Tongue (tissue), 2 donors: ENCODE results near the gene SLC25A23. TPM values are rescaled to one million over a fixed set of nuclear protein-coding genes. Genes with fewer than 3 reads are reported as not detected.
"Not testable (repeated sequence)": the region's sequence is repeated elsewhere in the genome, so short reads cannot be mapped to it uniquely, and the experiment has no call there.

Experiments used
- DNase-seq: peaks from one replicate; pipeline ENCODE4 v3.0.0-alpha.2; 2015
- total RNA-seq: library from RNA; depleted of rRNA; stranded (reverse); fragments of >200 nt; gene quantifications from one replicate; pipeline ENCODE4 v1.2.3, GENCODE V29; 2014

Gene SLC25A23
- total RNA-seq, 1 donor from 2014 or later: 46.7 TPM

DNA sequence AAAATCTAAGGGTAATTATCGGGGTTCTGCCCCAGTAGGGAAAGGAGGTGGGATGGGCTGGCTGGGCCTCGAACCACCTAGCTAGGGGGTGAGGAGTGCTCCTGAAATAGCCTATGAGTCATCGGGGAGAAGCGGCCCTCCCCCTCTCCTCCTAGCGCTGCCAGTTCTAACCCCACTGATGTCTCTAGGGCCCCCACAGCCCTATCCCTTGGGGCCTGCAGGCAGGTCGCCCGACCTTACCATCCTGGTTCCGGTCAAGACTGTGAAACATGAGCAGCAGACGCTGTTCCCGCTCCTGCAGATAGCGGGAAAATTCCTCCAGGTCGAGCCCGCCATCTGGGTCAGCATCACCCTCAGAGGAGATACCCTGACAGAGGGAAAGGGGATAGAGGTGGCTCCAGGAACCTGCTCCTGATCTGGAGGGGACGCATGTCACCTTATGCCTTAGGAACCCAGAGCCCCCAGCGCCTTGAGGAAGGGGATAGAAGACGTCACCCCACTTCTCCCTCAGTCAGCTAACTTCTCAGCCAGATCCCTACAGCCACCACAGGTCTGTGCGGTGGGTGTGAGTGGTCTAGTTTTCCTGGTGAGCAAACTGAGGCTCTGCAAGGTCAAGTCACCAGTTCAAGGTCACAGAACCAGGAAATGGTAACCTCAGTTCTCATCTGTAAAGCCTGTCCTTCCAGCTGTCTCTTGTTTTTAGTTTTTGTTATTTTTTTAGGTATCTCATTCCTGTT lies 1.5 kb downstream of the SLC25A23 start:
- no peak for DNase-seq

GRCh38 chr19:6455924-6456323 lies 3.7 kb downstream of the SLC25A23 start:
- DNase-seq: no peak

GRCh38 chr19:6453951-6454565 lies 5.5 kb downstream of the SLC25A23 start:
- no peak for DNase-seq

GRCh38 chr19:6452899-6453298 lies 6.7 kb downstream of the SLC25A23 start:
- no peak for DNase-seq

DNA sequence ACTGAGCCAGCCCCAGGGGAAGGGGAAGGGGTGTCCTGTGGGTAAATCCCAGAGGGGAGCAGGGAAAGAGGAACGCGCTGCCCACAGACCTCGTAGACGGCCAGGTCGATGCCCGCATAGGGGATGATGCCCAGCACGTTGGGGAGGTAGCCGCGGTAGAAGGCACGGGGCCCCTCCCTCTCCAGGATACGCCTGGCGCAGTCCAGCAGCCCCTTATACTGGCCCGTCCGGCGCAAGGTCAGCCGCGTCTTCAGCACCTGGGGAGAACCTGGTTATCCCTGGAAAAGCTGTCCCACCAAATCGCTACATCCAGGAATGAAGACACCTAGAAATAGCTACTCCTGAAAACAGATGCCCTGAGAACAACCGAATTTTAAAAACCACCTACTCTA lies 7.4 kb downstream of the SLC25A23 start:
- DNase-seq: no peak

- DNase-seq: no peak
These were observed 7.9 kb downstream of the SLC25A23 start for GRCh38 chr19:6451583-6452222.

- DNase-seq: no peak
These were observed 9.4 kb downstream of the SLC25A23 start for GRCh38 chr19:6450166-6450565.

GRCh38 chr19:6448045-6448444 lies 11.5 kb downstream of the SLC25A23 start:
- DNase-seq: no peak

DNA sequence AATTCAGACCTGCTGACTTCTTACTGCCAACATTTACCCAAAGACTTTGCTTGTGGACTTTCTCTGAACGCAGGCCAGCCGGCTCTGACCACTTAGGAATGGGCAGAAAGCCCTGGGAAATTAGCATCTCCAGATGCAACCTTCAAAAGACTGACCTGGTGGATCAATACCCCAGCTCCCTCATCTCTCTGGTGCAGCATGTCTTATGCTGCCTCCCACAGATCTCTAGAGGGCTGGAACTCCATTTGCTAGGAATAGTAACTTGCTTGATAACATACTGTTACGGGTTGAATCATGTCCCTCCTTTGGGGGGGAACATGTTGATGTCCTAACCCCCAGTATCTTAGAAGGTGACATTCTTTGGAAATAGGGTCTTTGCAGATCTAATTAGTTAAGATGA lies 13.1 kb downstream of the SLC25A23 start:
- DNase-seq: no peak

GRCh38 chr19:6443986-6444385 lies 15.6 kb downstream of the SLC25A23 start:
- no peak for DNase-seq

DNA sequence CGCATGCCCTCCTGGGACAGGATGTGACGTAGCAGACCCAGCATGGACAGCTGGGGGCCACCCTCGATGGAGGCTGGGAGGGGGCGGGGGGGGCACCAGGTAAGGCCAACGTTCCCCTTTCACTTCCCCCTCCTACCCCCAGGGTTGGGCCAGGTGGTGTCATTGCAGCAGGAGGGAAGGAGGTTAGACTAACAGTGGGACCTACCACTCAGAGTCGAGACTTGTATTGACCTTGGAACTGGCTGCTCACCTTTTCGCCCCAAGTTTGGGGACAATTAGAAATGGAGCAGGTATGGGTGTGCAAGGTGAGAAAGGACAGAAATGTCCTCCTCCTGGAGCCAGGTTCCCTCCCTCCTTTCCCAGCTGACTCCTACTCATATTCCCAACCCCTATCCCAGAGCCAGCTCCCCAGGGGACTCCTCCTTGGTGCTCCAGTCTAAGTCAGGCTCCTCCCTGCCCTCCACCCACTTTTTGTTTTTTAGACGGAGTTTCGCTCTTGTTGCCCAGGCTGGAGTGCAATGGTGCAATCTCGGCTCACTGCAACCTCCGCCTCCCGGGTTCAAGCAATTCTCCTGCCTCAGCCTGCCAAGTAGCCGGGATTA lies 17.4 kb downstream of the SLC25A23 start:
- no peak for DNase-seq

- DNase-seq: no peak
These were observed 18.7 kb downstream of the SLC25A23 start for GRCh38 chr19:6440905-6441304.

- DNase-seq: no peak
These were observed 19.8 kb downstream of the SLC25A23 start for GRCh38 chr19:6439743-6440142.

GRCh38 chr19:6433663-6434062 lies 25.9 kb downstream of the SLC25A23 start, which contains the start of gene SLC25A41:
Gene SLC25A41, minus strand, starts transcription at chr19:6433763. Its CDS starts 70 bp downstream, at chr19:6433693.
- DNase-seq: no peak

GRCh38 chr19:6433165-6433564 lies 26.4 kb downstream of the SLC25A23 start:
- DNase-seq: no peak

DNA sequence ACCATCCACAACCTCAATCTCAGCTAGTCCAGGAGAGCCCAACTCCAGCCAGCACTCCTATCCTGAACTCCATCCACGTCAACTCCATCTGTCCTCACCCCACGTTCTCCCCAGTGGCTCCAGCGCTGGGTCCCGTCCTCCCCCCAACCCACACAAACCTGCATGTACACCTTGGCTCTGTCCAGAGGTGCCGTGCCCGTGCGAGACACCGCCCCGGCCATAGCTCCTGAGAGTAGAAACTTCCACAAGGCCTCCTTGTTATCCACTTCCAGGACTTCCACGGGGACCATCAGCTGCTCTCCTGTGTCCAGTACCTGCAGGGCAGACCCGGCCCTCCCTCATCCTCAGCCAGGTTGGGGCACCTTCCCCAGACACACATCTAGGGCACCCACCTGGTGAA lies 27.7 kb downstream of the SLC25A23 start:
- DNase-seq: no peak

DNA sequence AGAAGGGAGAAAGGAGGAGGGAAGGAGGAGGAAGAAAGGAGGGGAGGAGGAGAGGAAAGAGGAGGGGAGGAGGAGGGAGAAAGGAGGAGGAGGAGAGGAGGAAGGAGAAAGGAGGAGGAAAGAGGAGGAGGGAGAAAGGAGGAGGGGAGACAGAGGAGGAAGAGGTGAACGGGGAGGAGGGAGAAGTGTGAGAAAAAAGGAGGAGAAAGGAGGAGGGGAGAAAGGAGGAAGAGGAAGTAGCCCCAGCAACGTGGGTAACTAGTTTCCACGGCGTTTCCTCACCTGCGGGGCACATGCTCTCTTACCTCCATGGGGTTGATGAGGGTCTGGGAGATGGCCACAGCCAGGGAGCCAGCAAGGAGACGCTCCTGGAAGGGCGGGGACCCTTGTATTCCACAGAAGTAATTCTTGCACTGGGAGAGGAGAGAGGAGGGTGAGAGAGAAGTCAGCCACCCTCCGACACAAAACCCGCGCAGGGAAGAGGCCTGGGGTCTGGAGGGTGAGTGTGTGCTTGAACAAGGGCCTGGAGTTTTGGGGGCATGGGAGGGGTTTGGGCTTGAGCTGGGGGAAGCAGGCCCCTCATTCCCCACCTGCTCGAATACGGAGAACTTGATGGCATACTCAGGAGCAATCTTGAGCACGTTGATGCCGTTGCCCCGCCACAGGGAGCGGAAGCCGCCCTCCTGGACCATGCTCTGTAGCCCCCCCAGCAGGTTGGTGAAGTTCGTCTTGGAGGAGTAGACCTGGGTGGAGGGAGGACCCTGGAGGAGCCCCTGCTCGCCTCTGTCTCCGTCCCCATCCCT lies 30.0 kb downstream of the SLC25A23 start:
- no peak for DNase-seq

GRCh38 chr19:6428692-6429418 lies 30.7 kb downstream of the SLC25A23 start:
- DNase-seq: not testable (repeated sequence)

DNA sequence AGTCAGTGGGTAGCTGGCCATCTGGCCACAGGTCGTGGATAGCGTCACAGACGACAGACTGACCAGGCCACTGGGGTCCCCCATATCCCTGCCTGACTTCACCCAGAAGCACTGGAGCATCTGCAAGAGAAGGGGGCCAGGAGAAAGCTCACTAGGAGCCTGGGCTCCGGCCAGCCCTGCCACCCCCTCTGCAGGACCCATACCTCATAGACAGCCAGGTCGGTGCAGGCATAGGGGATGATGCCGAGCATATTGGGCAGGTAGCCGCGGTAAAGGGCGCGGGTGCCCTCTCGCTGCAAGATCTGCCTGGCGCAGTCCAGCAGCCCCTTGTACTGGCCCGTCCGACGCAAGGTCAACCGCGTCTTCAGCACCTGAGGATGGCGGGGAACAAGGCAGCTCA lies 32.5 kb downstream of the SLC25A23 start:
- DNase-seq: no peak

GRCh38 chr19:6425732-6426620 lies 33.6 kb downstream of the SLC25A23 start:
- DNase-seq: peak; percentile 14
